Loucy (cell line): Measurements from ENCODE around the gene MICAL3.

Source experiments
- CTCF ChIP-seq: fragments of 200-600 bp; sonication (generic); conservative IDR thresholded peaks from 2 replicates; pipeline ENCODE4 v1.5.1; 2014; ENCODE audit warnings: mild to moderate bottlenecking, antibody characterized with exemption, low read length
- EZH2phosphoT487 ChIP-seq: fragments of 200-600 bp; IDR thresholded peaks from 2 replicates; pipeline ENCODE4 v1.6.1; 2018; ENCODE audit warnings: antibody characterized with exemption, mild to moderate bottlenecking, moderate library complexity, borderline replicate concordance

GRCh38 chr22:17902960-17903359 lies 121.4 kb downstream of the MICAL3 start:
- no peak for TF ChIP-seq CTCF
- TF ChIP-seq EZH2phosphoT487, result no peak
